Motor neuron (in vitro differentiated cells): ENCODE results near the gene CWC15. TPM values are rescaled to one million over a fixed set of nuclear protein-coding genes. Genes with fewer than 3 reads are reported as not detected.
A peak's percentile ranks its signal among the peaks of the same experiment; 100 is the strongest.
"Not testable (repeated sequence)": the region's sequence is repeated elsewhere in the genome, so short reads cannot be mapped to it uniquely, and the experiment has no call there.

Experiments used
- ATAC-seq, 8 experiments: fragments of 200-7000 bp; cut with Tn5 transposase; replicated peaks in 6 of 8; 2 replicates each; pipeline ENCODE4 v1.8.0; 2021; ENCODE audit warnings: mild to moderate bottlenecking in 8 of 8, moderate library complexity in 8 of 8
- H3K27ac ChIP-seq, 2 donors: fragments of 250-450 bp; sonication (Bioruptor Pico); 2 replicates each; pipeline ENCODE4 v1.9.0; 2021; ENCODE audit warnings: antibody characterized with exemption in 2 of 2, mild to moderate bottlenecking in 2 of 2, moderate library complexity in 1 of 2
- H3K4me1 ChIP-seq, 2 donors: fragments of 250-450 bp; sonication (Bioruptor Pico); replicated peaks in 1 of 2; 2 replicates each; pipeline ENCODE4 v1.6.1; 2021; ENCODE audit warnings: antibody characterized with exemption in 2 of 2, mild to moderate bottlenecking in 2 of 2, moderate library complexity in 1 of 2
- H3K4me3 ChIP-seq, 5 donors: fragments of 250-450 bp; sonication (Bioruptor Pico); 2 replicates each; pipeline ENCODE4 v1.9.0; 2021; ENCODE audit warnings: antibody characterized with exemption in 5 of 5, mild to moderate bottlenecking in 5 of 5, moderate library complexity in 4 of 5
- WGBS, 10 experiments: fragments of 450-650 bp; shearing (Covaris generic); methylation state at CpG; one replicate each; pipeline ENCODE4 v1.0.0; 2022; 5-methylcytosine and 5-hydroxymethylcytosine counted together
- in situ Hi-C, 9 experiments: fragments of 400-800 bp; cut with MboI; loops; one replicate each; pipeline ENCODE4 v1.15.0; 2021; ENCODE audit warnings: low sequenced_read_pairs in 9 of 9, low pct_unique_long_range_greater_than_20kb in 2 of 9; ENCODE audit not compliant: unreplicated experiment in 9 of 9
- total RNA-seq, 8 experiments: library from RNA; unstranded; fragments of 300-600 nt; gene quantifications; 2 replicates each; pipeline versions ENCODE4 v1.2.3 to v1.2.4, GENCODE V29; 2022

Gene CWC15
- total RNA-seq, result 10 to 100 TPM; 43.7 to 77.1 (median 60.1) TPM

DNA sequence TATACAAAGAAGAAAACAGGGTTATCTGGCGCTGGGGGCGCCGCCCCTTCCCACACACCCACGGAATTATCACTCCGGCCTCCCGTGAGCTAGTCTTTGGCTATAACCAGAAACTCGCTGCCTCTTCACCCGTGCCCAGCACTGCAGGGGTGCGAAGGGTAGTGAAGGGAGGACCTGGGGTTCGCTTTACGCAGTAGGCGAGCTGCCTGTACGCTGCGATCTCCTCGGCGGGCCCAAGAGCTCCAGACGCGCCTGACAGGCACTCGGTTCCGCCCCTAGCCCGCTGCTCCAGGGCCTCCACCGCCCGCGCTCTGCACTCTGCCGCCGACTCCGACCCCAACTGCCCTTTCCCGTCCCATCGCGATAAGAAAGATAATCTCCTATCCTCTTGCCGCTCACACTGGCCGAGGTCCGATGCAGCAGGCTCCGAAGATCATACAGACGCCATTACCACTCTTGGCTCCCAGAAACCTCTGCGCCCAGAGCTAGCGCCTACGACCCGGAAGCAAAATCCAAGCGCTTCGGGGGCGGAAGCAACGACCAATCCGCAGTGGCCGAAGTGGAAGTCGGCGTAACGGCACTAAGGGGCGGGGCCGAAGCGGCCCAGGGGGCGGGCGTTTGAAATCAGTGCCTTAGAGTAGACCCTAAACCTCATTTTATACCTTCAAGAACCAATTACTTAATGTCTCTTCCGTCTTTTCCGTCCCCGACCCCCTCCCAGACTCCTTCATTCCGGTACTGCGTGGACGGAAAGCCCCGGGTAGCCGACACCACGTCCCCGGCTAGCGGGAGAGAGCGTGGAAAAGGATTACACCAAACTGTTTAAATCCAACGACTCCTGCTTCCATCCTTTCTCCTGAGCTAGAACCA is at the start of gene CWC15, which contains the start of gene KDM4D:
Gene CWC15, minus strand, starts transcription at position 458 of the 870 bp plus-strand sequence. CDS start 1,371 bp downstream, outside the sequence.
Gene KDM4D, plus strand, starts transcription at position 611 of the 870 bp plus-strand sequence. CDS start 23,664 bp downstream, outside the sequence.
- peak within 1 kb of the TSS; percentile 72 to 83 for H3K27ac ChIP-seq
- peak within 1 kb of the TSS; percentile 60 to 98 (median 69) for H3K4me3 ChIP-seq
- in situ Hi-C loops, result loop anchor here in 1 of 9 experiments (25.0 kb wide), 1 partner anchor 789 kb away; no protein-coding TSS in a partner anchor
- H3K4me1 ChIP-seq, result peaks cover 4 to 10% of the 10 kb centered on the region in 2 donors
- peak; percentile 98 to 99 (median 99) for ATAC-seq
- WGBS, 10 experiments, result 0 to 3% (median 0%) methylated on average over 1 to 40 of the region's 66 CpGs; no CpG with 5 or more reads in 2 of the 10 experiments

DNA sequence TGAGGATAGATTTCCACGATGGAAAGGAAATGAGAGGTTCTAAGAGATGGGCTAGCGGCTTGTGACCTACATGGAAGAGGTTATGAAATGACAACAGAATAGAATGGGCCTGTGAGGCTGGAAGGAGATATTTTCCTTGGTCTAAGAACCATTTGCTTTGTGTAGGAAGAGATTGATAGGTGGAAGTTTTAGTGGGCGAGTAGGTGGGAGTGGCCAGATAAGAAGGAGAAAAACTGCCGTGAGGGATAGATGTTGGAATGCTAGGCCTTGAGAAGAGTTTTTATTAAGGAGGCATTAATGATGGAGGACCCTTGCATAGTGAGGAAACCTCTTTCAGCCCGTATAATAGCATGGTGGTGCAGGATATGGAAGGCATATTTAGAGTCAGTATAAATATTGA is 48.1 kb upstream of the CWC15 start:
- in situ Hi-C loops, ATAC-seq: not testable (repeated sequence)

DNA sequence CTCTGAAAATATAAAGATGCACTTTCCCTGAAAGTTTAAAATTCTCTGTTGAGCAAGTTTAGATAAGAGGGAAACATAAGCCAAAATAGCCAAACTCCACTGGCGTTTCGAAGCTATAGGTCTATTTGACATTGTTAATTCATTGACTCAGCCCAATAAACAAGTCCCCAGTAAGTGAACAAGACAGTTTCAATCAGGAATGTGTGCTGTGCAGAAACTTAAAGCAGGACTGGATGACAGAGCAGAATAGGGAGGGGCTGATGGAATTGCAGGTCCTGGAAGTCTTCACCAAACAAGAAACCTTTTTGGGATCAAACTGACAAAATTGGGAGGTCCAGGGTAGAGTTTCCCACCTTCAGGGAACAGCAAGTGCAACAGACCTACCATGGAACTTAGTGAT is 42.8 kb upstream of the CWC15 start:
- in situ Hi-C loops, result no loop called here
- Histone ChIP-seq H3K27ac (no peak overlapping the region), H3K4me1 (no peaks in the 10 kb centered on the region), H3K4me3 (no peak overlapping the region)
- ATAC-seq, result peak in 3 of 8 experiments; percentile 23 to 56 (median 32)
- WGBS, 10 experiments, result 40 to 87% (median 78%) methylated on average over 1 to 2 of the region's 2 CpGs; no CpG with 5 or more reads in 2 of the 10 experiments

More for the DNA sequence above, 48.1 kb upstream of the CWC15 start:
- 25 to 100% (median 88%) methylated on average over 2 to 5 of the region's 5 CpGs; no CpG with 5 or more reads in 1 of the 10 experiments for WGBS, 10 experiments
- not testable (repeated sequence) for H3K4me1 ChIP-seq, H3K27ac ChIP-seq, H3K4me3 ChIP-seq

DNA sequence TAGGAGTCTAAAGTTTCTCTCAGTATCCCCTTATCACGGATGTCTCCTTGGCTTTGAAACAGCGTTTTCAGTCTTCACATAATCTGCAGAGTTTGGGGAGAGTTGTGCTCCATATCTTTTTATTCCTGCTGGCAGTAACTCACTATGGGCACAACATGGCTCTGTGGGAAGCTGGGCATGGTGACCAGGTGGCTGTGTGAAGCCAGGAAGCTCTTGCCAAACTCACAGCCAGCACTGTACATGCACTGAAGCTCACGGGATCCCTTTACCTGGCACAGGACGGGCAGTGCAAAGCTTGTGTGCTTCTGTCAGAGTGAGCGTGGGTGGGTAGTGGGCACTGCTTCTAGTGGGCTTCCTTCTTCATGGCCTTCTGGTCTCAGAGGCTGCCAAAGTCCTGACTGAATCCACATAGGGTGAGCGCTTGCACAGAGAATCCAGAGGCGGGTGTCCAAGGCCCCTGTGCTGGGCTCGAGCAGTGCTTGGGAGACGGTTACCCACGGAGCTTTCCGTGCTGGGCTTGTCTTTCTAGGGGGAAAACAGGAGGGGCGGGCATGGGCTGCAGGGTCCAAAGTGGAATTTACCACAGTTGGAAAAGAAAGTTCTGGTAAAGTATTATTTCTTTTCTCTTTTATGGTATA is 40.9 kb upstream of the CWC15 start:
- H3K4me1 ChIP-seq, result no peaks in the 10 kb centered on the region
- in situ Hi-C loops, result no loop called here
- no peak overlapping the region for H3K27ac ChIP-seq
- 0 to 89% (median 69%) methylated on average over 1 to 12 of the region's 12 CpGs; no CpG with 5 or more reads in 2 of the 10 experiments for WGBS, 10 experiments
- no peak overlapping the region for H3K4me3 ChIP-seq
- ATAC-seq, result no peak

DNA sequence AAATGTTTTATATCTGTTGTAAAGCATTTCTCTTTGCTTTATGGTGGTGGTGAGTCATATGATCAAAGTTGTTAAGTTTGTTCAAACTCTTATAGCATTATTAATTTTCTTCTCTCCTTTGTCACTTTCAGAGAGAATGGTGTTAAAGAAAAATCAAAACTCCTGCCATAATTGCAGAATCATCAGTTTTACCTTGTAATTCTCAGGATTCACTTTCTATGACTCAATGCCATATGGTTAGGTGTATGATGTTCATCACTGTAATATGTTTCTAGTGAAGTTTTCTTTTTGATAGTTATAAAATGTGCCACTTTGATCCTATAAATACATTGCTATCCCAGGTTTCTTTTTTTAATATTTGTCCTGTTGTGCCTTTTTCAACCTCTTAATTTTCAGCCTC is 38.0 kb upstream of the CWC15 start:
- Histone ChIP-seq H3K4me3 (no peak overlapping the region), H3K27ac (no peak overlapping the region), H3K4me1 (no peaks in the 10 kb centered on the region)
- ATAC-seq, result no peak
- in situ Hi-C loops, result no loop called here

DNA sequence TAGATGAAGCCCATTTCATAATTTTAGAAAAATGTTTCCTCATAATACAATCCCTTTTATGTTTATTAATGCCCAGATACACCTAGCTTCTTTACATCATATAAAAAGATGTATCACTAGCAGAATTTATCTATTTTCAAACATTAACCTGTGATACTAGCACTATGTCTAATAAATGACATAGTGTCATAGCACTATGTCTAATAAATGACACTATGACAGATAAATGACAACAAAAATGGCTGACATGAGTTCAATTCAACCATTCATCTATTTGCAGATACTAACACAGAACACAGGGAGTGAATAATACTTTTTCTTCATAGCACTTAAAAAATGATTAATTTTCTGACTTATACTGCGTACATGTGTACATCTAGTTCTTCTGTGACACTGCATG is 32.3 kb upstream of the CWC15 start:
- in situ Hi-C loops, result no loop called here
- Histone ChIP-seq H3K4me1 (no peaks in the 10 kb centered on the region), H3K27ac (no peak overlapping the region), H3K4me3 (no peak overlapping the region)
- 0 to 100% (median 73%) methylated on average over 1 of the region's 1 CpG; no CpG with 5 or more reads in 4 of the 10 experiments for WGBS, 10 experiments
- ATAC-seq, result no peak

DNA sequence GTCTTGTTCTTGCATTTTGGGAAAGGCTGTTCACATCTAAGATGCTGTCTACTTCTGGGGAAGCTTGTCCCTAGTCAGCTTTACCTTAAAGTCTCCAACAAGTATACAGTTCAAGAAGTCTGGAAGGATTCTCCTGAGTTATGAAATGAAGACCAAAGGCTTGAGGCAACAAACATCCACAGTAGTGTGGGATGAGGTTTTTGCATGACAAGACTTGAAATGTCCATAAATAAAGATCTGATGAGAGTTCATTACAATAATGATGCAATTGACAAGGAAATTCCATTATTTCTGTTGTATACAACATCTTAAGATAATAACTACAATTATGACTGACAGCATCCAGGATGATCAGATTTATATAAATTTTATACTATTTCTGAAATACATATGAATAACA is 30.4 kb upstream of the CWC15 start:
- Histone ChIP-seq H3K4me3 (no peak overlapping the region), H3K27ac (no peak overlapping the region), H3K4me1 (no peaks in the 10 kb centered on the region)
- no peak for ATAC-seq
- in situ Hi-C loops, result no loop called here

DNA sequence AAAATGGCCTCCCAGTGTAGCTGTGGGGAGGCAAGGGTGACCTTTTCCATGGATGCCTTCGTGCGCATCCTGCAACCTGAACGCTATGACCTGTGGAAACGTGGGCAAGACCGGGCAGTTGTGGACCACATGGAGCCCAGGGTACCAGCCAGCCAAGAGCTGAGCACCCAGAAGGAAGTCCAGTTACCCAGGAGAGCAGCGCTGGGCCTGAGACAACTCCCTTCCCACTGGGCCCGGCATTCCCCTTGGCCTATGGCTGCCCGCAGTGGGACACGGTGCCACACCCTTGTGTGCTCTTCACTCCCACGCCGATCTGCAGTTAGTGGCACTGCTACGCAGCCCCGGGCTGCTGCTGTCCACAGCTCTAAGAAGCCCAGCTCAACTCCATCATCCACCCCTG is 24.9 kb upstream of the CWC15 start:
- ATAC-seq, result no peak
- Histone ChIP-seq H3K4me3 (no peak overlapping the region), H3K4me1 (no peaks in the 10 kb centered on the region), H3K27ac (no peak overlapping the region)
- 86 to 91% methylated on average over 4 to 8 of the region's 13 CpGs; no CpG with 5 or more reads in 8 of the 10 experiments for WGBS, 10 experiments
- in situ Hi-C loops, result no loop called here

DNA sequence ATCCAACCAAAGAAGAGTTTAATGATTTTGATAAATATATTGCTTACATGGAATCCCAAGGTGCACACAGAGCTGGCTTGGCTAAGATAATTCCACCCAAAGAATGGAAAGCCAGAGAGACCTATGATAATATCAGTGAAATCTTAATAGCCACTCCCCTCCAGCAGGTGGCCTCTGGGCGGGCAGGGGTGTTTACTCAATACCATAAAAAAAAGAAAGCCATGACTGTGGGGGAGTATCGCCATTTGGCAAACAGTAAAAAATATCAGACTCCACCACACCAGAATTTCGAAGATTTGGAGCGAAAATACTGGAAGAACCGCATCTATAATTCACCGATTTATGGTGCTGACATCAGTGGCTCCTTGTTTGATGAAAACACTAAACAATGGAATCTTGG is 24.1 kb upstream of the CWC15 start:
- in situ Hi-C loops, result no loop called here
- Histone ChIP-seq H3K4me1 (no peaks in the 10 kb centered on the region), H3K27ac (no peak overlapping the region), H3K4me3 (no peak overlapping the region)
- no peak for ATAC-seq
- 69 to 97% (median 84%) methylated on average over 4 to 6 of the region's 6 CpGs; no CpG with 5 or more reads in 3 of the 10 experiments for WGBS, 10 experiments

DNA sequence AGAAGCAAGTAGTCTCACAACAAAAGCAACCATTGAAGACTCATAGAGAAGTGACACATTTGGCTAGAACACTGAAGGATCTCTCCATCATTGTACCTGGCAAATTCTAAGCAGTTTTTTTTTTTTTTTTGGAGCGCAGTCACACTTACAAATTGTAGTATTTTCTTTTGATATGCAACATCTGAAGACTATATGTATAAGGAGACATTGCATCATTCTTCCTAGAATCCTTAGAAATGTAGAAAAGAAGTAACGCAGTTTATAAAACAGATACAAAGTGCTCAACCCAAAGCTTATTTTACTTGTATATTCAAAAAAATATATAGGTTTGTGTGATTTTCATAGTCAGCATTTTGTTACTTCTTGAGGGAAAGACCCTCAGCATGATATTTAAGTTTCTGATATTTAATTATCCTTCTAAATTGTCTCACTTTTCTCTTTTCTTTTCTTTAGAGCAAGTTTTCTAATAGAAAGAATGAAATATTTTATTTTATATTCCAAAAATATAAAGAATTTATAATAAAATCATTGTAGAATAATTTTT is 20.1 kb upstream of the CWC15 start:
- in situ Hi-C loops, result no loop called here

DNA sequence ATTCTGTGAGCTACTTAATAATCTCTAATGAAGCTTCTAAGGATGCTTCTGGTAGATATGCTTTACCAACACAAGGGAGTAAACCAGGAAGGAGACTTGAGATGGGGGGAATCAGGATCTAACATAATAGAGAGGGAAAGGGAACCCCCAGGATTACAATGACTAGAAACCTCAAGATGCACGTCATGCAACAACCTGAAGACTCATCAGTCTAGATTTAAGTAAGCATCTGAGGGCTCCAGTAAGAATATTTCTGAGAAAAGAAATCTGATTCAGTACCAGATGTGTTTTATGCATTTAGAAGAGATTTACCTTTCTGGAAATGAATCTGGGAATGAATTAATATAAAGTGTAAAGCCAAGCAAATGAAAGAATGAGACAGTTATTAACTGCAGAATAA is 15.4 kb upstream of the CWC15 start:
- H3K4me3 ChIP-seq, result no peak overlapping the region
- WGBS, 10 experiments, result 40 to 100% (median 86%) methylated on average over 1 of the region's 1 CpG; no CpG with 5 or more reads in 3 of the 10 experiments
- in situ Hi-C loops, result no loop called here
- no peak for ATAC-seq
- no peaks in the 10 kb centered on the region for H3K4me1 ChIP-seq
- no peak overlapping the region for H3K27ac ChIP-seq

More for the DNA sequence above, 20.1 kb upstream of the CWC15 start:
- ATAC-seq, result no peak
- Histone ChIP-seq H3K4me1 (no peaks in the 10 kb centered on the region), H3K27ac (no peak overlapping the region), H3K4me3 (no peak overlapping the region)
- WGBS, 10 experiments, result 67 to 100% (median 88%) methylated on average over 1 to 2 of the region's 2 CpGs

DNA sequence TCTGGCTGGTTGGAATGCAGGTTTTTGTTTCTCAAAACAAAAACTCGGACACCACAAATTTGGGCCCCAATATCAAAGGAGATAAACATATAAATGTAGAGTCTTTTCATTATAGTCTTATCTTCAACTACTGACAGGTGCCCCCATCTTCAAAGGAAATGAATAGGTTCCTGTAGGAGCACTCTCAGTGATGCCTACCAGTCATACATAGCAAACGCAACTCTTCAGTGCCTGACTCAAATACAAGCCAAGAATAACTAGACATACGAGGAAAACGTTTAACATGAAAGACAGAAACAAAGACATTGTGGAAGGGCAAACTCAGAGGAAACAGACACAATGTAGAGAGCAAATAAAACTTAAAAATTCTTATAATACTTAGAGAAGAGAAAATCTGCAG is 14.0 kb upstream of the CWC15 start:
- 36 to 90% (median 76%) methylated on average over 3 to 4 of the region's 4 CpGs for WGBS, 10 experiments
- Histone ChIP-seq H3K4me1 (no peaks in the 10 kb centered on the region), H3K27ac (no peak overlapping the region), H3K4me3 (no peak overlapping the region)
- ATAC-seq, result no peak
- in situ Hi-C loops, result no loop called here

DNA sequence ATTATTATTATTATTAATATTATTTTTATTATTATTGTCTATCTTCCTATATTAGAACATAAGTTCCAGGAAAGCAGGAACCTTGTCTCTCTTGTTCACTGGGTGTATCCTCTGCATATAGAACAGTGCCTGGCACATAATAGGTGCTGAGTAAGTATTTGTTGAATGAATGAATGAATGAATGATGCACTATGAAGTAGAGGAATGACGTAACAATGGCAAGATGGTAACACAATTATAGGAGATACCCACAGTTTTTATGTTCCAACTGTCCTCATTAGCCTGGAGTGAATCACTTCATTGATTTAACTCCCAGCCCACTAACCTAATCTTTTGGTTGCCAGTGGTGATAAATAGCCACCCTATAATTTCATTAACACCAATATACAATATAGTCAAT is 2.2 kb upstream of the CWC15 start:
- H3K4me1 ChIP-seq, result peaks cover 4 to 10% of the 10 kb centered on the region in 2 donors
- H3K27ac ChIP-seq, result no peak overlapping the region
- WGBS, 10 experiments, result 80 to 100% (median 87%) methylated on average over 1 of the region's 1 CpG; no CpG with 5 or more reads in 4 of the 10 experiments
- in situ Hi-C loops, result no loop called here
- ATAC-seq, result no peak
- no peak overlapping the region for H3K4me3 ChIP-seq
